Vagina (tissue), 2 donors: ENCODE results near the gene ASMT. TPM values are rescaled to one million over a fixed set of nuclear protein-coding genes. Genes with fewer than 3 reads are reported as not detected.
"Not testable (repeated sequence)": the region's sequence is repeated elsewhere in the genome, so short reads cannot be mapped to it uniquely, and the experiment has no call there.

Experiments used
- DNase-seq, 2 donors: peaks; one replicate each; pipeline ENCODE4 v3.0.0-alpha.2; 2017; ENCODE audit errors: extremely low spot score in 2 of 2
- H3K27ac ChIP-seq: fragments of 200-600 bp; sonication (generic); one replicate; pipeline ENCODE4 v1.5.1; 2019
- H3K27me3 ChIP-seq: fragments of 200-600 bp; sonication (generic); one replicate; pipeline ENCODE4 v1.5.1; 2019
- H3K36me3 ChIP-seq, 2 donors: fragments of 200-600 bp; sonication (generic); one replicate each; pipeline ENCODE4 v1.5.1; 2017 to 2019
- H3K4me1 ChIP-seq: fragments of 200-600 bp; sonication (generic); one replicate; pipeline ENCODE4 v1.5.1; 2019
- H3K4me3 ChIP-seq, 2 donors: fragments of 200-600 bp; sonication (generic); 1 replicate in 1 of 2; 2 replicates in 1 of 2; pipeline ENCODE4 v1.5.1; 2016 to 2019
- H3K9me3 ChIP-seq: fragments of 200-600 bp; sonication (generic); one replicate; pipeline ENCODE4 v1.5.1; 2019
- POLR2A ChIP-seq, 2 donors: fragments of 450-650 bp; IDR thresholded peaks; one replicate each; pipeline ENCODE4 v1.6.1; 2017; ENCODE audit warnings: antibody characterized with exemption in 2 of 2, mild to moderate bottlenecking in 2 of 2, moderate library complexity in 2 of 2
- POLR2AphosphoS5 ChIP-seq, 2 donors: sonication (generic); formaldehyde crosslinking; IDR thresholded peaks; one replicate each; pipeline ENCODE4 v1.9.0; 2017; ENCODE audit warnings: antibody characterized with exemption in 2 of 2, mild to moderate bottlenecking in 2 of 2, low read depth in 1 of 2; ENCODE audit not compliant: insufficient read depth in 1 of 2
- intact Hi-C: fragments of 100-400 bp; cut with DNase I; formaldehyde crosslinking; loops from one replicate; pipeline ENCODE4 v1.15.1; 2023
- total RNA-seq: library from RNA; depleted of rRNA; stranded (reverse); fragments of >200 nt; gene quantifications from one replicate; pipeline ENCODE4 v1.2.3, GENCODE V29; 2016
- TF ChIP-seq, protein P1 (sequence below), 3 experiments: fragments of 450-650 bp in 2 of 3; fragments of 200-600 bp in 1 of 3; sonication (generic) in 1 of 3; IDR thresholded peaks; one replicate each; pipeline ENCODE4 v1.5.1; 2017 to 2019; ENCODE audit warnings: antibody characterized with exemption in 3 of 3, mild to moderate bottlenecking in 2 of 3, moderate library complexity in 2 of 3

The ASMT gene
- total RNA-seq, 1 donor from 2014 or later, result not detected

DNA sequence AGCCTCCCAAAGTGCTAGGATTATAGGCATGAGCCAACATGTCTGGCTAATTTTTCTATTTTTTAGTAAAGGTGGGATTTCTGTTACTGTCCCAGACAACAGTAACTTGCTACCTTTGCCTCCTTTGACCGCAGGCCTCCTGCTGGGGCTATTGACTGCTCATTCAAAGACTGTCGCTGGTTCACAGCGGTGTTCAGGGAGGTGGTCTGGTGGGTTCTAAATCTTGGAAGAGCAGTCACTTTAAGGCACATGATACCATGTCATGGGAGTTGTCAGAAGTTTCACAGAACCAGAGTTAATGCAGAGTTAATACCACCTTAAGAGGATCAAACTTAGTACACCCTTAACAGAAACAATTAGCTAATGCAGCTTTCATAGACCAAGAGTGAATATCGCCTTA, 3.8 kb downstream of the ASMT start:
- no peak overlapping the region for H3K4me3 ChIP-seq
- DNase-seq, result no peak
- no peak overlapping the region for H3K27ac ChIP-seq
- no peaks in the 10 kb centered on the region for H3K36me3 ChIP-seq
- no peaks in the 10 kb centered on the region for H3K4me1 ChIP-seq
- no peaks in the 10 kb centered on the region for H3K9me3 ChIP-seq
- no peaks in the 10 kb centered on the region for H3K27me3 ChIP-seq
- intact Hi-C loops, result no loop called here
- TF ChIP-seq, protein P1, sequence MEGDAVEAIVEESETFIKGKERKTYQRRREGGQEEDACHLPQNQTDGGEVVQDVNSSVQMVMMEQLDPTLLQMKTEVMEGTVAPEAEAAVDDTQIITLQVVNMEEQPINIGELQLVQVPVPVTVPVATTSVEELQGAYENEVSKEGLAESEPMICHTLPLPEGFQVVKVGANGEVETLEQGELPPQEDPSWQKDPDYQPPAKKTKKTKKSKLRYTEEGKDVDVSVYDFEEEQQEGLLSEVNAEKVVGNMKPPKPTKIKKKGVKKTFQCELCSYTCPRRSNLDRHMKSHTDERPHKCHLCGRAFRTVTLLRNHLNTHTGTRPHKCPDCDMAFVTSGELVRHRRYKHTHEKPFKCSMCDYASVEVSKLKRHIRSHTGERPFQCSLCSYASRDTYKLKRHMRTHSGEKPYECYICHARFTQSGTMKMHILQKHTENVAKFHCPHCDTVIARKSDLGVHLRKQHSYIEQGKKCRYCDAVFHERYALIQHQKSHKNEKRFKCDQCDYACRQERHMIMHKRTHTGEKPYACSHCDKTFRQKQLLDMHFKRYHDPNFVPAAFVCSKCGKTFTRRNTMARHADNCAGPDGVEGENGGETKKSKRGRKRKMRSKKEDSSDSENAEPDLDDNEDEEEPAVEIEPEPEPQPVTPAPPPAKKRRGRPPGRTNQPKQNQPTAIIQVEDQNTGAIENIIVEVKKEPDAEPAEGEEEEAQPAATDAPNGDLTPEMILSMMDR (IDR thresholded peaks at IDR 0.05), result no peak
- TF ChIP-seq POLR2A (IDR thresholded peaks at IDR 0.05), result no peak
- no peak for TF ChIP-seq POLR2AphosphoS5 (IDR thresholded peaks at IDR 0.05; ENCODE audit: insufficient read depth in 1 of 2, low read depth in 1 of 2)

- Histone ChIP-seq H3K4me3 (no peak overlapping the region), H3K27me3 (no peaks in the 10 kb centered on the region), H3K4me1 (no peaks in the 10 kb centered on the region), H3K27ac (no peak overlapping the region), H3K36me3 (no peaks in the 10 kb centered on the region), H3K9me3 (no peaks in the 10 kb centered on the region)
- TF ChIP-seq, protein P1 (IDR thresholded peaks at IDR 0.05), result no peak
- intact Hi-C loops, result no loop called here
- no peak for DNase-seq
Observed at GRCh38 chrX:1623691-1624090, 8.8 kb downstream of the ASMT start.

GRCh38 chrX:1624158-1624860, 9.4 kb downstream of the ASMT start:
- H3K36me3 ChIP-seq, H3K9me3 ChIP-seq, H3K27me3 ChIP-seq, H3K4me3 ChIP-seq, intact Hi-C loops, DNase-seq, H3K4me1 ChIP-seq, H3K27ac ChIP-seq: not testable (repeated sequence)

DNA sequence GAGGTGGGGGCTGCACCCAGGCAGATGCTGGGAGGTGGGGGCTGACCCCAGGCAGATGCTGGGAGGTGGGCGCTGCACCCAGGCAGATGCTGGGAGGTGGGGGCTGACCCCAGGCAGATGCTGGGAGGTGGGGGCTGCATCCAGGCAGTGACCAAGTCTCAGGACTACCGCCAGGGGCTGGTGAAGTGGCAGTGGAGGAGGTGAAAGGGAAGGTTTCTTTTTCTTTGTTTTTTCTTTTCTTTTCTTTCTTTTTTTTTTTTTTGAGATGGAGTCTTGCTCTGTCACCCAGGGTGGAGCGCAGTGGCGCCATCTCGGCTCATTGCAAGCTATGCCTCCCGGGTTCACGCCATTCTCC, 10.0 kb downstream of the ASMT start:
- H3K27ac ChIP-seq, H3K9me3 ChIP-seq, H3K36me3 ChIP-seq, H3K27me3 ChIP-seq, intact Hi-C loops, H3K4me1 ChIP-seq, H3K4me3 ChIP-seq, DNase-seq: not testable (repeated sequence)

- no peak overlapping the region for H3K4me3 ChIP-seq
- H3K27ac ChIP-seq, result no peak overlapping the region
- H3K27me3 ChIP-seq, result no peaks in the 10 kb centered on the region
- H3K9me3 ChIP-seq, result no peaks in the 10 kb centered on the region
- no peak for DNase-seq
- H3K36me3 ChIP-seq, result no peaks in the 10 kb centered on the region
- no peaks in the 10 kb centered on the region for H3K4me1 ChIP-seq
- TF ChIP-seq POLR2AphosphoS5 (IDR thresholded peaks at IDR 0.05; ENCODE audit: insufficient read depth in 1 of 2, low read depth in 1 of 2) (no peak), POLR2A (IDR thresholded peaks at IDR 0.05) (no peak)
- TF ChIP-seq, protein P1 (IDR thresholded peaks at IDR 0.05), result no peak
- intact Hi-C loops, result no loop called here
Observed at GRCh38 chrX:1629244-1629643, 14.4 kb downstream of the ASMT start.

- H3K27ac ChIP-seq, result no peak overlapping the region
- DNase-seq, result no peak
- no peaks in the 10 kb centered on the region for H3K9me3 ChIP-seq
- H3K27me3 ChIP-seq, result no peaks in the 10 kb centered on the region
- intact Hi-C loops, result loop anchor here (5.0 kb wide), 1 partner anchor 936 kb away; no protein-coding TSS in a partner anchor
- H3K4me3 ChIP-seq, result no peak overlapping the region
- no peaks in the 10 kb centered on the region for H3K4me1 ChIP-seq
- H3K36me3 ChIP-seq, result no peaks in the 10 kb centered on the region
- TF ChIP-seq POLR2AphosphoS5 (IDR thresholded peaks at IDR 0.05; ENCODE audit: insufficient read depth in 1 of 2, low read depth in 1 of 2) (no peak), POLR2A (IDR thresholded peaks at IDR 0.05) (no peak)
- TF ChIP-seq, protein P1 (IDR thresholded peaks at IDR 0.05), result no peak
Observed at GRCh38 chrX:1646009-1646408, 31.1 kb downstream of the ASMT start.
